Measurements from ENCODE around the gene OR13C4. TPM values are rescaled to one million over a fixed set of nuclear protein-coding genes. Genes with fewer than 3 reads are reported as not detected.

OR13C4 gene
- total RNA-seq (2014; rRNA removed): not detected in 2 replicates
- Bru-seq, nascent RNA: percentile 30 among the genes with signal in this experiment
- percentile 28 among the genes with signal in this experiment for BruChase-seq, experiment 1, labeled RNA remaining after a 6-hour chase
- percentile 40 among the genes with signal in this experiment for BruChase-seq, experiment 2, labeled RNA remaining after a 2-hour chase
- long read RNA-seq: 0 reads

- intact Hi-C loops (cut with micrococcal nuclease): no loop called here
- POLR2A ChIA-PET (ENCODE audit: unreplicated experiment): no interaction called here
- Histone ChIP-seq H3K27ac (ENCODE audit: low read length) (no peak within 1 kb of the TSS), H3K9ac (ENCODE audit: low read length) (no peak within 1 kb of the TSS), H3K9me2 (replicated peaks; ENCODE audit: low read length) (no peaks in the 10 kb centered on the region), H3K36me3 (ENCODE audit: low read depth, low read length) (no peaks in the 10 kb centered on the region), H4K20me1 (ENCODE audit: low read length) (no peaks in the 10 kb centered on the region), H3K4me3 (ENCODE audit: low read length) (no peak within 1 kb of the TSS), H3K79me2 (ENCODE audit: low read length) (no peaks in the 10 kb centered on the region), H3K27me3 (ENCODE audit: low read length) (no peaks in the 10 kb centered on the region), H3K4me1 (ENCODE audit: insufficient read depth, low read length) (no peaks in the 10 kb centered on the region), H2AFZ (ENCODE audit: low read length) (no peak within 1 kb of the TSS), H3K9me3 (ENCODE audit: low read length) (no peaks in the 10 kb centered on the region), H3K4me2 (ENCODE audit: low read length) (no peak within 1 kb of the TSS), H3F3A (ENCODE audit: low read length, unreplicated experiment) (no peaks in the 10 kb centered on the region)
- no peak for ATAC-seq
- no peak for TF ChIP-seq EZH2 (IDR thresholded peaks at IDR 0.05; ENCODE audit: low read length, unreplicated experiment)
- TF ChIP-seq, protein P1, sequence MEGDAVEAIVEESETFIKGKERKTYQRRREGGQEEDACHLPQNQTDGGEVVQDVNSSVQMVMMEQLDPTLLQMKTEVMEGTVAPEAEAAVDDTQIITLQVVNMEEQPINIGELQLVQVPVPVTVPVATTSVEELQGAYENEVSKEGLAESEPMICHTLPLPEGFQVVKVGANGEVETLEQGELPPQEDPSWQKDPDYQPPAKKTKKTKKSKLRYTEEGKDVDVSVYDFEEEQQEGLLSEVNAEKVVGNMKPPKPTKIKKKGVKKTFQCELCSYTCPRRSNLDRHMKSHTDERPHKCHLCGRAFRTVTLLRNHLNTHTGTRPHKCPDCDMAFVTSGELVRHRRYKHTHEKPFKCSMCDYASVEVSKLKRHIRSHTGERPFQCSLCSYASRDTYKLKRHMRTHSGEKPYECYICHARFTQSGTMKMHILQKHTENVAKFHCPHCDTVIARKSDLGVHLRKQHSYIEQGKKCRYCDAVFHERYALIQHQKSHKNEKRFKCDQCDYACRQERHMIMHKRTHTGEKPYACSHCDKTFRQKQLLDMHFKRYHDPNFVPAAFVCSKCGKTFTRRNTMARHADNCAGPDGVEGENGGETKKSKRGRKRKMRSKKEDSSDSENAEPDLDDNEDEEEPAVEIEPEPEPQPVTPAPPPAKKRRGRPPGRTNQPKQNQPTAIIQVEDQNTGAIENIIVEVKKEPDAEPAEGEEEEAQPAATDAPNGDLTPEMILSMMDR (conservative IDR thresholded peaks at IDR 0.05; ENCODE audit: low read depth, low read length): no peak
- TF ChIP-seq EZH2phosphoT487 (IDR thresholded peaks at IDR 0.05; ENCODE audit: borderline replicate concordance, low read length): no peak
- no TSS peak for BruUV-seq (replicated peaks)
- DNase-seq: no peak
- CTCF ChIA-PET: no interaction called here
These were observed at the start of gene OR13C4 for GRCh38 chr9:104527109-104527508. TSS of gene OR13C4 (minus strand) at chr9:104527209. CDS start at chr9:104527209, 0 bp downstream.

GRCh38 chr9:104575456-104575855, 48.4 kb upstream of the OR13C4 start:
- Histone ChIP-seq H3K27me3 (ENCODE audit: low read length) (no peaks in the 10 kb centered on the region), H4K20me1 (ENCODE audit: low read length) (no peaks in the 10 kb centered on the region), H3K79me2 (ENCODE audit: low read length) (no peaks in the 10 kb centered on the region), H3K9me3 (ENCODE audit: low read length) (no peaks in the 10 kb centered on the region), H2AFZ (ENCODE audit: low read length) (no peak overlapping the region), H3K9me2 (replicated peaks; ENCODE audit: low read length) (no peaks in the 10 kb centered on the region), H3F3A (ENCODE audit: low read length, unreplicated experiment) (no peaks in the 10 kb centered on the region), H3K4me1 (ENCODE audit: insufficient read depth, low read length) (no peaks in the 10 kb centered on the region), H3K4me2 (ENCODE audit: low read length) (no peak overlapping the region), H3K36me3 (ENCODE audit: low read depth, low read length) (no peaks in the 10 kb centered on the region), H3K4me3 (ENCODE audit: low read length) (no peak overlapping the region), H3K9ac (ENCODE audit: low read length) (no peak overlapping the region), H3K27ac (ENCODE audit: low read length) (no peak overlapping the region)
- DNase-seq (no peak), ATAC-seq (no peak)
- ChIA-PET CTCF (no interaction called here), POLR2A (ENCODE audit: unreplicated experiment) (no interaction called here)
- intact Hi-C loops (cut with micrococcal nuclease): no loop called here
- no TSS peak for BruUV-seq (replicated peaks)
- no peak for TF ChIP-seq EZH2phosphoT487 (IDR thresholded peaks at IDR 0.05; ENCODE audit: borderline replicate concordance, low read length)
- TF ChIP-seq, protein P1 (conservative IDR thresholded peaks at IDR 0.05; ENCODE audit: low read depth, low read length): no peak
- no peak for TF ChIP-seq EZH2 (IDR thresholded peaks at IDR 0.05; ENCODE audit: low read length, unreplicated experiment)

GRCh38 chr9:104572612-104573011, 45.6 kb upstream of the OR13C4 start:
- H2AFZ ChIP-seq (ENCODE audit: low read length): no peak overlapping the region
- no peaks in the 10 kb centered on the region for H4K20me1 ChIP-seq (ENCODE audit: low read length)
- no peaks in the 10 kb centered on the region for H3K36me3 ChIP-seq (ENCODE audit: low read depth, low read length)
- no TSS peak for BruUV-seq (replicated peaks)
- no peaks in the 10 kb centered on the region for H3K4me1 ChIP-seq (ENCODE audit: insufficient read depth, low read length)
- H3K27me3 ChIP-seq (ENCODE audit: low read length): no peaks in the 10 kb centered on the region
- POLR2A ChIA-PET (ENCODE audit: unreplicated experiment): no interaction called here
- TF ChIP-seq, protein P1 (conservative IDR thresholded peaks at IDR 0.05; ENCODE audit: low read depth, low read length): no peak
- no peak for TF ChIP-seq EZH2phosphoT487 (IDR thresholded peaks at IDR 0.05; ENCODE audit: borderline replicate concordance, low read length)
- TF ChIP-seq EZH2 (IDR thresholded peaks at IDR 0.05; ENCODE audit: low read length, unreplicated experiment): no peak
- H3K9me2 ChIP-seq (replicated peaks; ENCODE audit: low read length): no peaks in the 10 kb centered on the region
- ATAC-seq: no peak
- no peak overlapping the region for H3K9ac ChIP-seq (ENCODE audit: low read length)
- no peaks in the 10 kb centered on the region for H3K79me2 ChIP-seq (ENCODE audit: low read length)
- no peak overlapping the region for H3K4me2 ChIP-seq (ENCODE audit: low read length)
- H3K27ac ChIP-seq (ENCODE audit: low read length): no peak overlapping the region
- CTCF ChIA-PET: no interaction called here
- H3K4me3 ChIP-seq (ENCODE audit: low read length): no peak overlapping the region
- DNase-seq: no peak
- no peaks in the 10 kb centered on the region for H3K9me3 ChIP-seq (ENCODE audit: low read length)
- H3F3A ChIP-seq (ENCODE audit: low read length, unreplicated experiment): no peaks in the 10 kb centered on the region
- intact Hi-C loops (cut with micrococcal nuclease): no loop called here
